ENCODE results near the gene SPAG16.
"Not testable (repeated sequence)": the region's sequence is repeated elsewhere in the genome, so short reads cannot be mapped to it uniquely, and the experiment has no call there.

The SPAG16 gene

DNA sequence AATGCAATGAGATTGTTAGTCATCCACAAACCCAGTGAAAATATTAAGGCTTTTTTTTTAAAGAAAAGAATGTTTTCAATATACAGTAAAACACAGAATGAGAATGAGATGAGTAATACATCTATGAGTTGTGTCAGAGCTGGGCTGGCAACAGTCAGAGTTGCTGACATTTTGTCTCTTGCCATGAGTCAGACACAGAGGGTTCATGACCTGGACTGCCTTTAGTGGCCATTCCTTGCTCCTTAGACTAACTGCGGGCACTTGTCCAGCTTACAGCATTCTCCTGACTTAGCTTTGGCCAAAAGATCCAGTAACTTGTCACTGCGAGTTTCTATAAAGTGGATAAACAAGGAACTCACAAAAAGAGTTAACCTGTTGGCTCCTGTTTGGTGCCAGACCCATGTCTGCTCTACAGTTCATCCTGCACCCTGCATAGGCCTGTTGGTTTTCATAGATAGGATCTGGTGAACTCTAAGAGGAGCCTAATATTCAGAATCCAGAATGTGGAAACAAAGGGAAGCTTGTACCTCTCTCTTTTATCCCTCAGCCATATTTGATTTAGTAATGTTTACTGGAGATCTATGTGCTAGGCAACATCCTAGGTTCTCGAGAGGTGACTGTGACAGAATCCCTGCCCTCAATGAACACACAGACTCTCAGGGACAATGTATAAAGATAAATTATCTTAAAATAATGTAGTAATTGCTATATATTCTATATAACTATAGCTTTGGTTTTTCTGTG lies 735.1 kb downstream of the SPAG16 start:
- DNase-seq: no peak

DNA sequence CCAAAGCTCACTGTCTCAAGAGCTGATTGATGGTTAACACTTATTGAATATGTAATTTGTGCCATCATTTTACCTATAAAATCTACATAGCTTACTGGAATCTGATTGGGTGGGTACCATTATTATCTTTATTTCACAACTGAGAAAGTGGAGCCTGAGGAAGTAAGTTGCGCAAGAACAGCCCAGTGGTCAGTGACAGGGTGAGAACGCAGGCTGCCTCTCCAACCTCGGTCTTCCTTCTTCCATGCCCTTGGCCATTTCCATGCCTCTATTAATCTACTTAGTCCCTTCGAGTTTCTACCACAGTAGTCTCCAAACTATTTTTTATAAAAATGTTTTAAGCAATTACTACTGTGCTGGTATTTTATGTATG lies 735.7 kb downstream of the SPAG16 start:
- no peak for DNase-seq

DNA sequence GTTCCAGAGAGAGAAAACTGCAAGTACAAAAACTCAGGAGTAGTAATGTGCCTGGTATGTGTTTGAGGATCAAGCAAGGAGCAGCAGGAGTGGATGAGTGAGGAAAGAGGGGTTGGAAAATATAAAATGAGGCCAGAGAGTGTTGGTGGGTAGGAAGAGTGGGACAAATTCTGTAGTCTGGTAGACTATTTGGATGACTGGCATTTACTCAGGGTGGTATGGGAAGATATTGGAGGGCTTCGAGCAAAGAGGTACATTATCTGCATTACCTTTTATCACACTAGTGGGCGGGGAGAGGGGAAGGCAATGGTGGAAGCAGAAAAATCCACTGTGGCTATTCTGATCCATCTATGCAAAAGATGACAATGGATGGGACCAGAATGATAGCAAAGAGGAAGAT lies 744.9 kb downstream of the SPAG16 start:
- DNase-seq: no peak

DNA sequence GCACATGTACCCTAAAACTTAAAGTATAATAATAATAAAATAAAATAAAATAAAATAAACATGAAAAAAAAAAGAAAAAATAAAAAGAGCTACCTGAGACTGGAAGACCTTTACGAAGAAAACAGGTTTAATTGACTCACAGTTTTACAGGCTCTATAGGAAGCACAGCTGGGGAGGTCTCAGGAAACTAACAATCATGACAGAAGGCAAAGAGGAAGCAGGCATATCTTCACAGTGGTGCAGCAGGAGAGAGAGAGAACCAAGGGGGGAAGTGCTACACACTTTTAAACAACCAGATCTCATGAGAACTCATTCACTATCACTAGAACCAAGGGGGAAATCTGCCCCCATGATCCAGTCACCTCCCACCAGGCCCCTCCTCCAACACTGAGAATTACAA lies 747.3 kb downstream of the SPAG16 start:
- DNase-seq: no peak

DNA sequence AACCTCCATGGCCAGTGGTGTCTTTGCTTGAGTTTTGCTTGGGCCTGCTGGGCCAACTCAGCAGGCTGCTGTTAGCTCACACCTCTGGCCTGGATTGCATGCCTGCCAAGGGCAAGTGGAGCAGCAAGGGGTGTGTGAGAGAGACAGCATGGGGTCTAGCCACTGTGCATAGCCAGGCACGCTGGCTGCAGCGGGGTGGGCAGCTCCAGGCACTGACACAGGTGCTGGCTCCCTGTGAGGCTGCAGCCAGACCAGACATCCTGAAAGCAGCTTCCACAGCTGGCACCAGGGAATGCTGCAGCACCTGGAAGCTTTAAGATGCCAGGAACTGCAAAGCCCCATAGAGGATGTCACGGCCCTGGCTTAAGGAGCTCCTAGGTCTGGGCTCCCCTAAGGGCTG lies 750.2 kb downstream of the SPAG16 start:
- DNase-seq: no peak

DNA sequence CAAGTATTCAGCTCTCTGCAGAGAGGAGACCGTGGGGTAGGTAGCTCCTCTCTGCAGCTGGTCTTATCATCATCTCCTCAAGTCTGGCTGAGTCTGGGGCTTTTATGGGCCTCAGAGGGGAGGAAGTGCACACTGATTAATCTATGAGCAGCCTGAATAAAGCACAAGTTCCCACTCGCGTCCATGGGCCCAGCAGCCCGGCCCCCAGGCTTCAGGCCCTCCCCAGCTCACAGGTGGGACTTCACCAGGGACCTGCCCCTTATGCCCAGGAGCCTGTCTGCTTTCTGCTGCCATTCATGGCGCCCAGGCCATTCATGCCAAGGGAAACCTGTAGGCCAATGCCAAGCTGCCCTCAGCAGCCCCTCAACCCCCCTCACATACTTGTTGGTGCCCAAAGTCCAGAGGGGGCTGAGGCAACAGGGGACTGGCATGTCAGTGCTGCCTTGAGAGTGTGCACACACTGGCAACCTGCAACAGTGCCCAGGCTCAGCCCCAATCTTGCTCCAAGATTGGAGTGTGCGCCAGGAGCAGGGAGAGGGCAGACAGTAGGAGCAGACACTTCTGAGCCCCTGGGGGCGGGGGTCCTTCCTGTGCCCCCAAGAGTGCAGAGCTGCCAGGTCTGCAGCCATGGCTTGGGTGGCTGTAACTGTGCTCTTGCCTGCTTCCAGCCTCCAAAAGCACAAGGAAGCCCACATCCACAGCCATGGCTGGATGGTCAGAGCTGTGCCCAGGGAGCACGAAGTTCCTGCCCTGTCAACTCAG lies 751.0 kb downstream of the SPAG16 start:
- no peak for DNase-seq

DNA sequence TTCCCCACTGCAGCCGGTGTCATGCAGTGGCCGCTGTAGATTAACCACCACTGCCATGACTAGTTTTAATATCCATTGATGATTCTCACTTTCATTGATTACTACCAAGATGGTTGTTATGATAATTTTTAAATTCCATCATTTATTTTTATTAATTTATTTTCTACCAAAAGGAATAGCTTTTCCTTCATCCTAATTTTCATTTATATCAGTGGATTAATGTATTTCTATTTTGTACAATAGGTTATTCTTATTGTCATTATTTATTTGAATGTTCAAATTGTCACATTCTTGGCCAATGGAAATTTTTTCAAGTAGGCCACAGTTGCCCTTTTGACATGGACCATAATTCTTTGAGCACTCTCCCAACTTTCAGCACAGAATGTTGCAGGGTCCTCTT lies 751.7 kb downstream of the SPAG16 start:
- DNase-seq: no peak

DNA sequence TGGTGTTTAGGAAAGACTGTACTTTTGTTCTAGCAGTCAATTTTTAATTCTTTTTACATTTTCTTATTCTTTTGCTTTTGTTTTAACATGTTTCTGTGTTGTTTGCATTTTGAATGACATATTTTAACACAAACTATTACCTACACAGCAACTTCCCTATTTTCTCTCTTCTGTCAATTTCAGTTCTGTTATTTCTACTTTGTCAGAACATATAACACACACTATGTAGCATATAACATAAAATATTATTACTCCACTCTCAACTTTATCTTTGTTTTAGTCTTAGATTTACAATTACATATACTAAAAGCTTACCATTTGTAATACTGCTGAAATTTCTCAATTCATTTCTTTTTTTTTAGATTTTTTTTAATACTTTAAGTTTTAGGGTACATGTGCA lies 753.9 kb downstream of the SPAG16 start:
- DNase-seq: no peak

DNA sequence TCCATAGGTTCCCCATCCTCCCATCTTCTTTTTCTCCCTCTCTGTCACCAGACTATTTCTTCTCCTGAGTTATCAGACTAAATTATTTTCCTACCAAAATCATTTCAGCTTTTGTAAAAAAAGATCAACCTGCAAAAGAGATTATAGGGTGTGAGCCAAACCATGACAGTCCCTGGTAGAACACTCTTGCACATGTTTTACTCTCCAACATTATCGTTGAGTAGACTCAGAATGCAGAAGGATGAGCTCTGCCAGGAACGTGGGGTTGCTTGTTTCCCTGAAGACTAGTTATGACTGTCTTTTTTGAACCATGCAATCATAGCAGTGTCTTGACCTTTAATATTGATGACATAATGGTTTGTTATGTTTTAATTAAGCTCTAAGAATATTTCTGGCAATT lies 766.5 kb downstream of the SPAG16 start:
- no peak for DNase-seq

DNA sequence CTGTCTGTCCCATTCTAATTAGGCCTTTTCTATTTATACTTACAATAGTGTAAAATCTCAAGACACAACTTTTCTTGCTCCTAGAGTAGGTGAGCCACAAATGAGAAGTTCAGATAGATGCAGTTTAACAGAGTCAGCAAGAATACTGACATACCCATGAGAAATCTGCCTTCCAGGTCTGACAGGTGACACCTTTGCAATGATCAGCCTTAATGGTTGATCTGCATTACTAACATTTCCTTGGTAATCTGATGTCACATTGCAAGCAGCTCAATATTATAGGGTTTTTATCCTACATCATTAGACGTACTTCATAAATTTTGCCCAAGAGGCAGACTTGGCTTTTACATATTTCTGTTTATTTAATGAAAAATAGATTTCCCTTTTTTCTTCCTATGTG lies 767.3 kb downstream of the SPAG16 start:
- no peak for DNase-seq

DNA sequence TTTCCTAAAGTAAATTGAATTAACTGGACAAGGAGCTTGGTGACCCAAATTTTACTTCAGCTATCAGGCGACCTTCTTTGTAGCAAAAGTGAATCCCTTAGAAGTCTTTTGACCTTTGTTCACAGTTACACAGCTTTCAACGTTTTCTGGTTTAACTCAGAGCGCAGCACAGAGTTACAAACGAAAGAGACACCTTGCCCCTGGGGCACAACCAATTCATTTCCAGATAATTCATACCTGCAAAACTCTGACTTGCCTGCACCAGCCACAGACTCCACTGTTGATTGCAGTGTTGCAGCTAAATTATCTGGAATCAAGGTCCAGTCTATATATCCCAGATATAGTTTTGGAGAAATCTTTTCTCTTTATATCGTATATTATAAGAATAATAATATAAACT lies 768.0 kb downstream of the SPAG16 start:
- DNase-seq: no peak

DNA sequence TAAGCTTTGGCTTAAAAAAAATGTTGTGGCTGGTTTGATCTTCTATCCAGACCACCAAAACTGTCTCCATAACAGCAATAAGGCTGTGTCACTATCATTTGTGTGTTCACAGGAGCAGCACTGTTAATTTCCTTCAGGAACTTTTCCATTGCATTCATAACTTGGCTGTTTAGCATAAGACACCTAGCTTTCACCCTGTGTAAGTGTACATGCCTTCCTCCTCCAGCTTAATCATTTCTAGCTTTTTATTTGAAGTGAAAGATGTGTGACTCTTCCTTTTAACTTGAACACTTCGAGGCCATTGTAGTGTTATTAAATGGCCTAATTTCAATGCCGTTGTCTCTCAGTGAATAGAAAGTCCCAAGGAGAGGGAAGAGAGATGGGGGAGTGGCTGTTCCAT lies 773.7 kb downstream of the SPAG16 start:
- DNase-seq: no peak

DNA sequence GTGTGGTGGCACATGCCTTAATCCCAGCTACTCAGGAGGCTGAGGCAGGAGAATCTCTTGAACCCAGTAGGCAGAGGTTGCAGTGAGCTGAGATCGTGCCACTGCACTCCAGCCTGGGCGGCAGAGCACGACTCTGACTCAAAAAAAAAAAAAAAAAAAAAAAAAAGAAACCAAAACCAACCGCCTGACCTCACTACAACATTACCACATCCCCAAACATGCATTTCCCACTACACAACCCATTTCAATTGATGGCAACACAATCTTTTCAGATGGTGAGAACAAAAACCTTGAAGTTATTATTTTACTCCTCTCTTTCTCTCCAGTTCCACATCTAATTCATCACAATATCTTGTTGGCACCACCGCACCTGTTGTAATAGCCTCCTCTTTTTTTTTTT lies 778.0 kb downstream of the SPAG16 start:
- DNase-seq: not testable (repeated sequence)

DNA sequence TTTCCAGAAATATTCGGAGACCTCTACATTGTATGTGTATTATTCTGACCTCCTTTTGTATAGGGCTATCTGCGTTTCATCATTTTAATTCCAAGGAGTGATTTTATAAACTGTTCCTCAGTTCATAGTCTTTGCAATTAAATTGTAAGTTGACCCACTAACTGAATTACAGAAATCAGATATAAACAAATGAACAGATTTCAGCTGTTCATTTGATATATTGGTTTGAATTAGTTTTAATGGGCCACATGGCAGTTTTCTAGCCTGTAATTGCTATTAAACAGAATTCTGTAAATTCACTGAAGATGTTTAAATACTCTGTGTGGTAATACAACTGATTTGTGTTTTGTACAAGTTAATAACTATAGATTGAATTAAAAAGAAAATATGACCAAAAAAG lies 780.2 kb downstream of the SPAG16 start:
- no peak for DNase-seq

DNA sequence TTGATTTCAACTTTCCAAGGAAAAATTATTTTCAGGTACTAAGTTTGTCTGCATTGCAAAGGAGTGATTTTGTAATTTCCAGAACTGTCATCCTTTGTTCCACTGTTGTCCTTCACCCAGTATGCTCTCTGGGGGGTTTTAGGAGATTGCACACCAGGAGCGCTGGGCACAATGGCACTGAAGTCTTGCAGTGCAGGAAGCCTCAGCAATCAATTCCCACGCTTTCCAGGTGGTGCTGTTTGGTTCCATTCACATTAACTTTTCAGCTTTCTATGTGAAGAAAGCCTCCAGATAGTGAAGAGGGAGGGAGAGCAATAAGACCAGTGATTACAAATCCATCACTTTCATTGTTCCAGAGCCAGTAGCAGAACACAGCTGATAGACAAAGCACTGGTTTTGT lies 782.6 kb downstream of the SPAG16 start:
- no peak for DNase-seq

DNA sequence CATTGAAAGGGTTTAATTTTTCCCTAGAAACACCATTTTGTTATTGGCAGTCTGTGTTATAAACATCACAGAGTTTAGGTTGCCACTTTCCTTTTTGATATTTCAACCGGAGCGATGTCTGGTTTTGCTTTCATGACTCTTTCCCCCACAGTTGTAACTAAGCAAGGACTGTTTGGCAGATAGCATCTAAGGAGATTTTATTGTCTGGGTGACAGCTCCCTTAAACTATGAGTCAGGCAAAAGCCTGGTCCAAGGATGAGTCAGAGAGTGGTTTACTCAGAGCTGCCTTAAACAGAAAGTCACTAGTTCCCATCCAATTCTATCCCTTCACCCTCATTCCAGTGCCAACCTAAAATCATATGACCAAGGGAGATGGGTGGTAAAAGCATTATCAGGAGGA lies 785.0 kb downstream of the SPAG16 start:
- DNase-seq: no peak

DNA sequence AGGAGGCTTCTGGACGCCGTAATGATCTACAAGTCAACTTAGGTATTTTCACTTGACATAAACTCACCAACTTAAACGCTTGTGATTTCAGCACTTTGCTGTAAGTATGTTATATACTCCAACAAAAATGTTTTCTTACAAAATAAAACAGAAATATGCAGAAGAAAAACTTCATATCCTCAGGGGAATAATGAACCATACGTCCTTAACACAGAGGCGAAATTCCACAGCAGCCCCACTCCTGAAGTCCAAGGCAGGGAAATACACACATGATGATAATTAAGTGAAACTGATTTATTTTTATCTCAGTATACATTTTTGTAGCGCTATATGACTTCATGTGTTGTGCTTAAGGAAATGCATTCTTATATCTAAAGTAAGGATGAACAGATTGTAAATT lies 791.2 kb downstream of the SPAG16 start:
- no peak for DNase-seq

DNA sequence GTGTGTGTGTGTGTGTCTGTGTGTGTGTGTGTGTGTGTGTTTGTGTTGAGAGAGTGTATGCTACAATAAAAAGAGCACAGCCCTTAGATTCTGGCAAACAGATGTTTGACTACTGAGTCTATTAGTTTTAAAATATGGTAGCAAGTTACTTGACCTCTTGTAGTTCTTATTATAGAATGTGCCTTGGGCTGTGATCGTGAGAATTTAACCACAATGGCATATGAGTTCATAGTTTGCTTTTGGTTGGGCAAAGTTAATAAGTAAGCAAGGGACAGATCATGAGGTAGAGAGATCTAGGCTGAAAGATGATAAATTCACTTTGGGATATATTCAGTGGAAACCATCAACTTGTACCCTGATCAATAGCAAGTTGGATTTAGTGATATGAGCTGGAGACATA lies 792.3 kb downstream of the SPAG16 start:
- DNase-seq: no peak

DNA sequence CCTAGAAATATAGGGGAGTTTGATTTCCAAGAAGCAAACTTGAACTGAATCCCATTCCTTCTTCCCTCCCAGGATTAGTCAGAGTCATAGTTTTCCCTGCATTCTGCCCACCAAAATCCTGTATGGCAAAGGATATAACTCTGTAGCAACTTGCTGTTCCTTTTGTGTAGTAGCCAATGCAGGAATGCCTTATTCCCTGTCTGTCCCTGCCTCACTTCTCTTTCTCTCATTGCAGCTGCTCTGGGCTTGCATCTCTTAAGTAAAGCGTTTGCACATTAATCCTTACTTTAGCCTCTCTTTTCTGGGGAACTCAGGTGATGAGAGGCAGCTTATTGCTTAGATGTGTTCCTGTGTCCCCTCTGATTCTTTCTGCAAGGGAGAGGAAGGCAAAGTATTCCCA lies 793.5 kb downstream of the SPAG16 start:
- no peak for DNase-seq

DNA sequence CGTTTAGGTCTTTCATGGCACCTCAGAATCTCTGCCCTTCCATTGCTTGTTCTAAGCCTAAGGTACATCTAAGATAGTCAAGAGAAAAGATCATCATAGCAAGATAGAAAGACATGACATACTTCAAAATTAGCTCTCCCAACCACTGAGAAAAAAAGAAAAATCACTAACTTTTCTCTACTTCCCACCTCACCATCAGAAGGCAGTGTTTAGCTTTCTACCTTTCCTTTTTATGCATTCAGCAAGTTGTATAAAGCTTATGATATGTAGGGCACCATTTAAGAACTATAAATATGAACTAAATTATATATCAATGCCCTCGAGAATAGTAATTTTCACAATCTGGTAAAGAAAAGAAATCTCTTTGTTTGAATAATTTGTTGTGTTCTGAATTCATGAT lies 794.8 kb downstream of the SPAG16 start:
- DNase-seq: no peak

DNA sequence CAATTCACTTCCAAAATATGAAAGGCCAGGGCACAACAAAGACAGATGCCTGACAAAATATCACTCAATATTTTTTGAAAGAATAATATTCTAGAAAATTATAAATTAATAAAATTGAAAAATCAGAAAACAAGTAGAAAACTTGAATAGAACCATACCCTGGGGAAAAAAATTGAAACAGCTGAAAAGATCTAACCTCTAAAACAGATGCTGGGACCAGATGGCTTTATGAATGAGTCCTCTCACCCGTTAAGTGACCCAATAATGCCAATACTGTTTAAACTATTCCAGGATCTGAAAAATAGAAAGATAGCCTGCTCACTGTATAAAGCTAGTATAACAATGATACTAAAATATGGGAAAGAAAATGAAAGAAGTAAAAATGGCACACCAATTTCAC lies 804.3 kb downstream of the SPAG16 start:
- DNase-seq: no peak

DNA sequence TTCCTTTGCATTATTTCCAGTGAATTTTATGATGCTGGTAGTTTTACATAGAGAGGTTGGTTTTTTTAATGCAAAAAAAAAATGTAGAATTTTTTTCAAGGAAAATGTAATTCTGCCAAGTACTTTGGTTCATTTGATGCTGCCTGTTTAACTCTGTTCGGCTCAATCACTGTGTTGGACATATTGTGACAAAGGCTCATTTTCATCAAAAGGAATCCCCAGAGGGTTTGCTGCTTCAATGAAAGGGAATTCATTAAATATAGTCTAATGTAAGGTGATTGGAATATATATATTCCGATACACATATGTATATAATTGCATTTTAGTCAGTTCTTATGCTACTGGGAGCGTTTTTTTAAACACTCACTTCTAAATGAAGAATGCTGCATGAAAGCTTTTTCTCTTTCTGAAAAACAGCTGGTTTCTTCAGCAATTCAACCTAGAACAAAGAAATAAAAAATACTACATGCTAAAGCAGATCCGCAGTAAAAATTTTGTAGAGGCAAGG lies 812.0 kb downstream of the SPAG16 start:
- DNase-seq: no peak

DNA sequence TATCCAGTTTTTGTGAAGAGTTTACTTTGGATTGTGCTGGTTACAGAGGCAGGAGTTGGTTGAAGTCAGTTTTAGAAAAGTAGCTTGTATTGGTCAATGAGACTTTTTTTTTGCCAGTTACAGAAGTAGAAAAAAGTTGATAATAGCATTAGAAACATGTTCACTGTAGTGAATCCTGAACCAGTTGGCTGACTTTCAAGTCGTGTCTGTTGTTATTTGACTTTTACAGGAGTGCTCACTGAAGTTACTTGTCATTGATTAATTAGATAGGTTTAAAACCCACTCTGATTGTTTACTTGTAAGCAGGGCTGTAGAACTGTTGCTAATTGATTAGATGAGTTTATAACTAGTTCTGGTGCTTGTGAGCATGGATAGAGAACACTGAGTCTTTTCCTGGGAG lies 814.5 kb downstream of the SPAG16 start:
- no peak for DNase-seq

DNA sequence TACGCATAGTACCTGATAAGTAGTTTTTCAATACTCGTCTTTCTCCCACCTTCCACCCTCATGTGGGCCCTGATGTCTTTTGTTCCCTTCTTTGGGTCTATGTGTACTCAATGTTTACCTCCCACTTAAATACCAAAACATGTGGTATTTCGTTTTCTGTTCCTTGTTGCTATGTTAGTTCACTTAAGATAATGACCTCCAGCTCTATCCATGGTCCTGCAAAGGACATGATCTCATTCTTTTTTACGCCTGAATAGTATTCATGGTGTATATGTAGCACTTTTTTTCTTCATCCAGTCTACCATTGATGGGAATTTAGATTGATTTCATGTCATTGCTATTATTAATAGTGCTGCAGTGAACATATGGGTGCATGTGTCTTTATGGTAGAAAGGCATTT lies 816.2 kb downstream of the SPAG16 start:
- no peak for DNase-seq
